SK-N-MC (cell line): ENCODE data around the gene SLC37A4.

ENCODE experiments used
- EZH2 ChIP-seq: fragments of 200-600 bp; sonication (generic); IDR thresholded peaks from one replicate; pipeline ENCODE4 v1.6.1; 2017; ENCODE audit warnings: antibody characterized with exemption
- POLR2AphosphoS5 ChIP-seq: IDR thresholded peaks from 2 replicates; pipeline ENCODE4 v1.6.1; 2012; ENCODE audit warnings: mild to moderate bottlenecking, low read depth, low read length, borderline replicate concordance

- TF ChIP-seq POLR2AphosphoS5 = no peak
- no peak for TF ChIP-seq EZH2
These were observed 5.1 kb downstream of the SLC37A4 start for GRCh38 chr11:119025541-119025940.
